ENCODE measurements around the gene CIB4.

The CIB4 gene

GRCh38 chr2:26557244-26557925, 83.8 kb downstream of the CIB4 start:
- no peak for DNase-seq (ENCODE audit: low read depth)
- in situ Hi-C loops (cut with HindIII; ENCODE audit: low sequenced_read_pairs): no loop called here
- no peak for TF ChIP-seq CTCF (IDR thresholded peaks at IDR 0.05; ENCODE audit: low read depth, low read length, missing control alignments)
- H3K4me3 ChIP-seq (ENCODE audit: low read depth, low read length): no peak overlapping the region

GRCh38 chr2:26556309-26557243, 84.6 kb downstream of the CIB4 start:
- no peak for DNase-seq (ENCODE audit: low read depth)
- no peak overlapping the region for H3K4me3 ChIP-seq (ENCODE audit: low read depth, low read length)
- TF ChIP-seq CTCF (IDR thresholded peaks at IDR 0.05; ENCODE audit: low read depth, low read length, missing control alignments): no peak
- in situ Hi-C loops (cut with HindIII; ENCODE audit: low sequenced_read_pairs): no loop called here

- in situ Hi-C loops (cut with HindIII; ENCODE audit: low sequenced_read_pairs): no loop called here
- DNase-seq (ENCODE audit: low read depth): no peak
- H3K4me3 ChIP-seq (ENCODE audit: low read depth, low read length): no peak overlapping the region
- no peak for TF ChIP-seq CTCF (IDR thresholded peaks at IDR 0.05; ENCODE audit: low read depth, low read length, missing control alignments)
Measured at GRCh38 chr2:26555246-26556133, 85.7 kb downstream of the CIB4 start.

GRCh38 chr2:26552641-26553374, 88.4 kb downstream of the CIB4 start:
- TF ChIP-seq CTCF (IDR thresholded peaks at IDR 0.05; ENCODE audit: low read depth, low read length, missing control alignments): no peak
- H3K4me3 ChIP-seq (ENCODE audit: low read depth, low read length): no peak overlapping the region
- in situ Hi-C loops (cut with HindIII; ENCODE audit: low sequenced_read_pairs): no loop called here
- DNase-seq (ENCODE audit: low read depth): no peak

GRCh38 chr2:26550276-26551015, 90.7 kb downstream of the CIB4 start:
- DNase-seq (ENCODE audit: low read depth): no peak

More at GRCh38 chr2:26550276-26551015, 90.7 kb downstream of the CIB4 start:
- in situ Hi-C loops (cut with HindIII; ENCODE audit: low sequenced_read_pairs): no loop called here
- no peak overlapping the region for H3K4me3 ChIP-seq (ENCODE audit: low read depth, low read length)
- no peak for TF ChIP-seq CTCF (IDR thresholded peaks at IDR 0.05; ENCODE audit: low read depth, low read length, missing control alignments)

Measured in astrocyte of the cerebellum (primary cell).